GM21723 (cell line): ENCODE results near the gene ERBB4.

Experiments used
- ATAC-seq: cut with Tn5 transposase; IDR thresholded peaks from one replicate; pipeline ENCODE4 v1.9.1; 2021; ENCODE audit warnings: mild to moderate bottlenecking, moderate library complexity; ENCODE audit not compliant: unreplicated experiment

Gene ERBB4

GRCh38 chr2:211864328-211864727 lies 674.3 kb downstream of the ERBB4 start:
- ATAC-seq: no peak

GRCh38 chr2:211860224-211860623 lies 678.4 kb downstream of the ERBB4 start:
- no peak for ATAC-seq

- ATAC-seq: no peak
Measured at GRCh38 chr2:211854832-211855231, 683.8 kb downstream of the ERBB4 start.

GRCh38 chr2:211846714-211847113 lies 691.9 kb downstream of the ERBB4 start:
- ATAC-seq: no peak

- ATAC-seq: no peak
Measured at GRCh38 chr2:211846036-211846400, 692.6 kb downstream of the ERBB4 start.

- ATAC-seq: no peak
Measured at GRCh38 chr2:211845338-211846035, 693.1 kb downstream of the ERBB4 start.

- ATAC-seq: no peak
Measured at GRCh38 chr2:211837706-211838105, 700.9 kb downstream of the ERBB4 start.

GRCh38 chr2:211837206-211837605 lies 701.4 kb downstream of the ERBB4 start:
- ATAC-seq: no peak

GRCh38 chr2:211836409-211836808 lies 702.2 kb downstream of the ERBB4 start:
- no peak for ATAC-seq

GRCh38 chr2:211835695-211836094 lies 702.9 kb downstream of the ERBB4 start:
- no peak for ATAC-seq

GRCh38 chr2:211833582-211834279 lies 704.9 kb downstream of the ERBB4 start:
- ATAC-seq: no peak

- no peak for ATAC-seq
Measured at GRCh38 chr2:211829725-211830124, 708.9 kb downstream of the ERBB4 start.

- ATAC-seq: no peak
Measured at GRCh38 chr2:211823886-211824479, 714.6 kb downstream of the ERBB4 start.

GRCh38 chr2:211822686-211823335 lies 715.8 kb downstream of the ERBB4 start:
- ATAC-seq: no peak

- ATAC-seq: no peak
Measured at GRCh38 chr2:211816754-211817153, 721.8 kb downstream of the ERBB4 start.

- no peak for ATAC-seq
Measured at GRCh38 chr2:211812587-211812986, 726.0 kb downstream of the ERBB4 start.

GRCh38 chr2:211802666-211803065 lies 735.9 kb downstream of the ERBB4 start:
- ATAC-seq: no peak

GRCh38 chr2:211800001-211800400 lies 738.6 kb downstream of the ERBB4 start:
- ATAC-seq: no peak

- no peak for ATAC-seq
Measured at GRCh38 chr2:211798868-211799267, 739.7 kb downstream of the ERBB4 start.

GRCh38 chr2:211793690-211794089 lies 744.9 kb downstream of the ERBB4 start:
- no peak for ATAC-seq

- no peak for ATAC-seq
Measured at GRCh38 chr2:211789982-211790381, 748.6 kb downstream of the ERBB4 start.

GRCh38 chr2:211766689-211767088 lies 771.9 kb downstream of the ERBB4 start:
- ATAC-seq: no peak
